OCI-LY7 (cell line): ENCODE data around the gene HOXA1. TPM values are rescaled to one million over a fixed set of nuclear protein-coding genes. Genes with fewer than 3 reads are reported as not detected.

Experiments used
- BruUV-seq: library from RNA; stranded (reverse); fragments of 400-500 nt; replicated peaks from 2 replicates; lab custom pipeline; 2021; lab: Mats Ljungman, UMichigan
- CTCF ChIA-PET: fragments of 300-600 bp; sonication (Branson Sonifier 250); formaldehyde crosslinking; loops from one replicate; lab custom pipeline; 2022; ENCODE audit warnings: antibody characterized with exemption; ENCODE audit not compliant: unreplicated experiment; lab: Charles Lee
- POLR2A ChIA-PET: fragments of 300-600 bp; sonication (Branson Sonifier 250); formaldehyde crosslinking; loops from one replicate; lab custom pipeline; 2022; ENCODE audit warnings: antibody characterized with exemption; lab: Charles Lee
- DNase-seq: peaks from one replicate; pipeline ENCODE4 v3.0.0-alpha.2; 2015; ENCODE audit warnings: low spot score
- H2AFZ ChIP-seq: fragments of 200-600 bp; sonication (generic), shearing (Covaris generic); 2 replicates; pipeline ENCODE4 v1.6.1; 2014; ENCODE audit warnings: mild to moderate bottlenecking, antibody characterized with exemption, low read length, moderate library complexity
- H3K27ac ChIP-seq: fragments of 200-600 bp; sonication (generic); 2 replicates; pipeline ENCODE4 v1.5.1; 2014; ENCODE audit warnings: mixed run types, low read depth, mild to moderate bottlenecking, moderate library complexity, low read length, inconsistent platforms; ENCODE audit not compliant: poor library complexity, severe bottlenecking
- H3K36me3 ChIP-seq: fragments of 200-600 bp; sonication (generic); 2 replicates; pipeline ENCODE4 v1.6.1; 2014; ENCODE audit warnings: mild to moderate bottlenecking, antibody characterized with exemption, low read length, moderate library complexity, mixed read lengths; ENCODE audit not compliant: insufficient read depth
- H3K4me1 ChIP-seq: fragments of 200-600 bp; sonication (generic); 2 replicates; pipeline ENCODE4 v1.5.1; 2014; ENCODE audit warnings: mild to moderate bottlenecking, low read length; ENCODE audit not compliant: insufficient read depth, poor library complexity, severe bottlenecking
- H3K4me2 ChIP-seq: fragments of 200-600 bp; sonication (generic); 2 replicates; pipeline ENCODE4 v1.6.1; 2014; ENCODE audit warnings: mild to moderate bottlenecking, low read length
- H3K4me3 ChIP-seq: fragments of 200-600 bp; sonication (generic); 2 replicates; pipeline ENCODE4 v1.5.1; 2014; ENCODE audit warnings: mild to moderate bottlenecking, low read depth, low read length; ENCODE audit not compliant: poor library complexity, severe bottlenecking
- H3K79me2 ChIP-seq: fragments of 200-600 bp; sonication (generic); 2 replicates; pipeline ENCODE4 v1.6.1; 2016; ENCODE audit warnings: low read depth, mild to moderate bottlenecking, low read length, moderate library complexity, mixed read lengths; ENCODE audit not compliant: insufficient read depth
- H3K9me2 ChIP-seq: fragments of 200-600 bp; sonication (generic); 2 replicates; pipeline ENCODE4 v1.6.1; 2016; ENCODE audit warnings: mild to moderate bottlenecking, low read length, mixed read lengths; ENCODE audit not compliant: insufficient read depth
- H3K9me3 ChIP-seq: fragments of 200-600 bp; sonication (generic); 2 replicates; pipeline ENCODE4 v1.6.1; 2014; ENCODE audit warnings: mild to moderate bottlenecking, mixed run types, low read length, mixed read lengths
- H4K20me1 ChIP-seq: fragments of 200-600 bp; sonication (generic); 2 replicates; pipeline ENCODE4 v1.6.1; 2014; ENCODE audit warnings: mild to moderate bottlenecking, antibody characterized with exemption, low read length, moderate library complexity, mixed read lengths; ENCODE audit not compliant: insufficient read depth
- CTCF ChIP-seq: fragments of 200-600 bp; sonication (generic); conservative IDR thresholded peaks from 2 replicates; pipeline ENCODE4 v1.5.1; 2014; ENCODE audit warnings: mild to moderate bottlenecking, antibody characterized with exemption, low read length, moderate library complexity, mixed read lengths
- EZH2phosphoT487 ChIP-seq: fragments of 200-600 bp; sonication (generic); IDR thresholded peaks from 2 replicates; pipeline ENCODE4 v1.6.1; 2018; ENCODE audit warnings: low read depth, borderline replicate concordance, mild to moderate bottlenecking, mixed run types, antibody characterized with exemption, low read length, moderate library complexity, mixed read lengths
- intact Hi-C: fragments of 100-400 bp; cut with micrococcal nuclease; formaldehyde crosslinking; loops from one replicate; pipeline ENCODE4 v1.10.0; 2022; ENCODE audit not compliant: unreplicated experiment
- total RNA-seq, 2 experiments: library from RNA; depleted of rRNA in 1 of 2; stranded (reverse); fragments of >200 nt in 1 of 2; shearing (Covaris generic) in 1 of 2; gene quantifications; 2 replicates each; pipeline ENCODE4 v1.2.3, GENCODE V29; 2014 to 2022

Gene HOXA1
- total RNA-seq, 2 experiments from 2014 or later, result 3.0 to 8.2 TPM

GRCh38 chr7:27123477-27124053 is 27.8 kb upstream of the HOXA1 start:
- CTCF ChIA-PET, result no interaction called here
- no peaks in the 10 kb centered on the region for H3K36me3 ChIP-seq
- no peak overlapping the region for H3K4me2 ChIP-seq
- no peak for TF ChIP-seq EZH2phosphoT487
- no peak for TF ChIP-seq CTCF
- intact Hi-C loops, result no loop called here
- H3K4me1 ChIP-seq, result no peaks in the 10 kb centered on the region
- no peak overlapping the region for H3K27ac ChIP-seq
- no peaks in the 10 kb centered on the region; the same call in 1 of the 2 replicates for H4K20me1 ChIP-seq
- DNase-seq, result no peak
- BruUV-seq, result no TSS peak
- POLR2A ChIA-PET, result no interaction called here
- H3K4me3 ChIP-seq, result no peak overlapping the region
- H3K9me2 ChIP-seq, result no peaks in the 10 kb centered on the region
- H3K79me2 ChIP-seq, result no peaks in the 10 kb centered on the region
- no peak overlapping the region for H2AFZ ChIP-seq
- no peaks in the 10 kb centered on the region for H3K9me3 ChIP-seq

GRCh38 chr7:27123007-27123476 is 27.2 kb upstream of the HOXA1 start:
- no peak overlapping the region for H3K27ac ChIP-seq
- no peak for DNase-seq
- H3K4me3 ChIP-seq, result no peak overlapping the region
- H3K4me2 ChIP-seq, result no peak overlapping the region
- H2AFZ ChIP-seq, result no peak overlapping the region
- H3K9me2 ChIP-seq, result no peaks in the 10 kb centered on the region
- H3K79me2 ChIP-seq, result no peaks in the 10 kb centered on the region
- H4K20me1 ChIP-seq, result no peaks in the 10 kb centered on the region; the same call in 1 of the 2 replicates
- no peaks in the 10 kb centered on the region for H3K4me1 ChIP-seq
- POLR2A ChIA-PET, result no interaction called here
- no peaks in the 10 kb centered on the region for H3K9me3 ChIP-seq
- intact Hi-C loops, result no loop called here
- TF ChIP-seq CTCF, result no peak
- TF ChIP-seq EZH2phosphoT487, result no peak
- H3K36me3 ChIP-seq, result no peaks in the 10 kb centered on the region
- CTCF ChIA-PET, result no interaction called here
- no TSS peak for BruUV-seq

- Histone ChIP-seq H3K4me1 (no peaks in the 10 kb centered on the region), H3K4me2 (no peak overlapping the region), H3K9me2 (no peaks in the 10 kb centered on the region), H3K9me3 (no peaks in the 10 kb centered on the region), H3K27ac (no peak overlapping the region), H3K79me2 (no peaks in the 10 kb centered on the region), H4K20me1 (no peaks in the 10 kb centered on the region), H2AFZ (no peak overlapping the region), H3K4me3 (no peak overlapping the region), H3K36me3 (no peaks in the 10 kb centered on the region)
- ChIA-PET CTCF (no interaction called here), POLR2A (no interaction called here)
- no peak for TF ChIP-seq EZH2phosphoT487
- no peak for TF ChIP-seq CTCF
- BruUV-seq, result no TSS peak
- intact Hi-C loops, result no loop called here
- no peak for DNase-seq
These were observed 26.5 kb upstream of the HOXA1 start for GRCh38 chr7:27122077-27122910.
